Dermis blood vessel endothelial cell (primary cell): ENCODE measurements around the gene DGKI. TPM values are rescaled to one million over a fixed set of nuclear protein-coding genes. Genes with fewer than 3 reads are reported as not detected.

Experiments
- DNase-seq: peaks from one replicate; pipeline ENCODE4 v3.0.0; 2010
- total RNA-seq: library from RNA; depleted of rRNA; stranded (reverse); fragments of >200 nt; gene quantifications from 2 replicates; pipeline ENCODE4 v1.2.3, GENCODE V29; 2014

The DGKI gene
- total RNA-seq, 1 donor from 2014 or later, result 3.9 TPM

GRCh38 chr7:137871170-137871915 is 24.6 kb upstream of the DGKI start:
- no peak for DNase-seq

DNA sequence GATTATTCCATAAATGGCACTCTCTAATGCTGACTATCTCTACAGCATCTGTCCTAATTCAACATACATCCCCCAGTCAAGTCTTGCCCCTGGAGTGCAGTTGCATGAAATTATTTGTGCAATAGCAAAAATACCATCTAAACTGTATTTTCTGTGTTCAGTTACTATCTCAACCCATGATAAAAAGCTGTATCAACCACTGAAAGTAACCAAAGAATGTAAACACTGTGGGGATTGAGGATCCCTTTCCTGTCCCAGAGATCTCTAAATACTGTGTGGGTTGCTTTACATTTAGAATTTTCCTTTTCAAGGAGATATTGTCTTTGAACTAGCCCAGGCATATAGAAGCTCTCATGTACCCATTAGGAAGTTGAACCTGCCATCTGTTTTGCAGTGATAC is 23.9 kb upstream of the DGKI start:
- DNase-seq, result no peak

DNA sequence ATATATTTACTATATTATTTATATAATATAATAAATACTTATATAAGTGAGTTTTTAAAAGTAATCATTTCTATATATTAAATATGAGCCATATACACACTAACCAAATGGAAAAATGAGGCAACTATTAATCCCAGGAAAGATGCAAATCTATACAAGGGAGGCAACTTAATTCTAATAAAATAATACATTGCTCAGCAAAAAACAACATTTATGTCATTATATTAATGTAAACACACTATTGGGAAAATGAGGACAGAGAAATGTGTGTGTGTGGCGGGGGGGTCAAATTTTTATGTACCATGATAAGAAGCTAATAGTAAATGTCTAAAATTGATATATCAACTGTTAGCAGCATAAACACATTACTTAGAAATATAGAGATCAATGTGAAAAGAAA is 23.3 kb upstream of the DGKI start:
- no peak for DNase-seq

GRCh38 chr7:137869260-137869659 is 22.5 kb upstream of the DGKI start:
- DNase-seq, result no peak

DNA sequence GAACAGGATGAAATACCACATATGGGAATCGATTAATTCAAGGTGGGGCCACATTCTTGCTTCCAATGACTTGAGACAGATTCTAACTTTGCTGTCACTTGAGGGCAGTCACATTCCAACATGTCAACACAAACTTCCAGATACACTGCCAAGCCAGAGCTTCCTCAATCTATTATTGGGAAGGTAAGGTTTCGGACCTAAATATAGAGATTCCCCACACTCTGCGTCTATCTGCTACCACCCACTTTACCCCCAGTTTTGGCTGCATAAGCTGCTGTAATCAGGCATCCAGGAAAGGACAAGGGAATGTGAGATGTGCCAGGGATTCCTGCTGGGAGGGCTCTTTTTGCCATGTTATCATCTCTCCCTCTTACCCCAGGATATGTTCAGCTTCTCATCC is 20.5 kb upstream of the DGKI start:
- DNase-seq, result no peak

DNA sequence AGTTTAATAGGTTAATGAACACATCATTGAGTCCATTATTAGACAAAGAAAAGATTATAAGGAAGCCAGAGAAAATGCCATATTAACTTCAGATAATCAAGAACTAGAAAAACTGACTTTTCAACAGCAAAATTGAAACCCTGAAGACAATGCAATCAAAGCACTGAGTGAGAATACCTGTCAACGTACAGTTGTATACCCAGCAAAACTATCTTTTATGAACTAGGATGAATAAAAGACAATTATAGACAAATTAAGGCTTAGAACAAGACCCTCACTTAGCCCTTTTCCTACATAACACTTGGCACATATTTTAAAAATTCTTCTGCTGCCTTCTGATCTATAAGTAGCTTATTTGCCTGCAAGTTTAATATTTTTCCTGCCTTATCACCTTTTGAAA is 19.0 kb upstream of the DGKI start:
- DNase-seq, result no peak

- no peak for DNase-seq
Observed at GRCh38 chr7:137862964-137863363, 16.2 kb upstream of the DGKI start.

GRCh38 chr7:137862358-137862757 is 15.6 kb upstream of the DGKI start:
- no peak for DNase-seq

DNA sequence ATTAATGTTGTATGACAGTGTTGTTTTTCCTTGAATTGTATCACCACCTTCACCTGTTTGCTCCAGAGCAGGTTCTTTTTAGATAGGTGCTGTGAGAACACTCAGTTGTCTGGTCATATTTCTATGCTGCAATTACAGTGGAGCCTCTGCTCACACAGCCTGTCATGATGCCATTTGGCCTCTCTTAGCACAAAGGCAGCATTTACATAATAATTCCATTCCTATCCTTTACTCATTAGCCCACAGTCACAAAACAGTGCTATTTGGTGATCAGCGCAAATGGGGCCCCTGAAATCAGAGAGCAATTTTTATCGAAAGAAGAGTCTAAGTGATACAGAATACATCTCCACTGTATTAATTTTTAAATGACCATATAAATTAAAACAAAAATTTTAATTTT is 13.8 kb upstream of the DGKI start:
- no peak for DNase-seq

- DNase-seq, result no peak
Observed at GRCh38 chr7:137853053-137853452, 6.3 kb upstream of the DGKI start.

- no peak for DNase-seq
Observed at GRCh38 chr7:137852108-137852507, 5.3 kb upstream of the DGKI start.

GRCh38 chr7:137850972-137851945 is 4.5 kb upstream of the DGKI start:
- no peak for DNase-seq

DNA sequence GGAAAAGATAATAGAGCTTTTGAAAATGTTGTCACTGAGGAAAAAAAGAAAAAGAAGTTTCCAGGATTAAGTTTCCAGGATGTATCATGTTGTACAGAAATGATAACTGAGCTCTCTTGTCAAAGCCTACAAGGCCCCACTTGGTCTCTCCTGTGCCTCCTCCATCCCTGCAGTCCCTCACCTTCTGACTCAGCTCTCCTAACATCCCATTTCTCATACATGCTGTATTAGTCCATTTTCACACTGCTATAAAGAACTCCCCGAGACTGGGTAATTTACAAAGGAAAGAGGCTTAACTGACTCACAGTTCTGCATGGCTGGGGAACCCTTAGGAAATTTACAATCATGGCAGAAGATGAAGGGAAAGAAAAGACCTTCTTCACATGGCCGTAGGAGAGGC is 3.8 kb upstream of the DGKI start:
- no peak for DNase-seq

DNA sequence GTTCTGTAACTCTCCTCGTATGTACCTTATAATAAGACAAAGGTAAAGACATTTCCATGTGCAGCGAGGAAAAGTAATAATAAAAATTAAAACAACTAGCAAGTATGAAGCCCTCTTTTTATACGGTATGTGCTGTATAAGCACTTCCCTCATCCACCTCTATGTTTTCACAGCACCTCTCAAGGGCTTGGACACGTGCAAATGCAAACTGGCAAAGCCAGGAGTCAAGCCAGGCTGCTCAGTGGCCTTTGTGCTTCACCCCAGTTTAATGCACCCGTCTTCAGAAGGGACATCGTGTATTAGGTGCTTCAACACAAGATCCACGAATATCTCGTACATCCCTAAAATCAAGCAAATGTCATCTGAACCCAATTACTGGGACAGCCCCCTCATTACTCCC is 1.3 kb upstream of the DGKI start:
- no peak for DNase-seq

GRCh38 chr7:137847568-137848050 is 835 bp upstream of the DGKI start:
- no peak for DNase-seq

- no peak for DNase-seq
Observed at GRCh38 chr7:137846549-137846826, 286 bp downstream of the DGKI start.

DNA sequence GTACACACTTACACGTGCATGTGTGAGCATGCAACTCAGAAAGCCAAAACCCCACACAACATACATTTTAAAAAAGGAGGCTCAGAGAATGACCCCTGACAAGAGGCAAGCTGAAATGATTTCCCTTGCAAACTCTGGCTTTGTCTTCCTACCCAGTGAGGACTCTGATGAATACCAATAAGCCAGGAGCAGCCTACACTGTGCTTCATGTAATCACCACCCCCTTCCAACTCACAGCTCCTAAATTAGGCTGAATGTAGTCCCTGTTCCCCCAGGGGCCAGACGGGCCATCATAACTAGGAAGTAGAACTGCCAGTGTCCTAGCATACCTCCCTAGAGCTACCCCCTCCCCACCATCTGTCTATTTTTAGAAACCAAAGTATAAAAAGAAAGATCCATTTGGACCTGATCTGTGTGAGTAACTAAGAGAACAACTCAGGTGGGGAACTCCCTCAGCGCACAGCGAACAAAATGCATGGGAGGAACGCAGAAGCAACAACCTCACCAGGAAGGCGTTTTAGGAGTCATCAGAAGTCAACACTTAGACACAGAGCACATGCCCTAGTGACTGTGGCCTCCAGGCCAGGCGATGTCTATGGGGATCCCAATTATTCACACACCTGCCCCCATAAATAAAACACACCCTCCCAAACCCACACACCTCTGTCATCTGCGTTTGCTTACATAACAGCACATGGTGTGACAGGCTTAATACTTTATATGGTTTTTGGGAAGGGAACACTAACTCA is 1.9 kb downstream of the DGKI start:
- no peak for DNase-seq

GRCh38 chr7:137839903-137840779 is 6.6 kb downstream of the DGKI start:
- no peak for DNase-seq

- DNase-seq, result no peak
Observed at GRCh38 chr7:137838706-137839315, 8.0 kb downstream of the DGKI start.

GRCh38 chr7:137836541-137836940 is 10.2 kb downstream of the DGKI start:
- no peak for DNase-seq

GRCh38 chr7:137836113-137836509 is 10.7 kb downstream of the DGKI start:
- DNase-seq, result no peak
